ENCODE results near the gene TSKS. TPM values are rescaled to one million over a fixed set of nuclear protein-coding genes. Genes with fewer than 3 reads are reported as not detected.

The TSKS gene
- total RNA-seq, 1 experiment from 2014 or later: 0.76 TPM

GRCh38 chr19:49744946-49745381 is 18.1 kb downstream of the TSKS start:
- intact Hi-C loops (cut with micrococcal nuclease): no loop called here
- RAD21 ChIA-PET (ENCODE audit: low non-redundant PET in 1 of 2, low total read pairs in 2 of 2, uncharacterized antibody in 2 of 2, unreplicated experiment in 2 of 2): no interaction called here
- no peak for ATAC-seq
- CTCF ChIA-PET: no interaction called here
- H3K27me3 ChIP-seq (ENCODE audit: insufficient read depth, low read length): no peaks in the 10 kb centered on the region
- no peaks in the 10 kb centered on the region for H4K20me1 ChIP-seq (ENCODE audit: insufficient read depth)
- no peak for TF ChIP-seq YY1 (IDR thresholded peaks at IDR 0.05; ENCODE audit: extremely low read depth, insufficient replicate concordance, low read depth, low read length)
- TF ChIP-seq SRF (IDR thresholded peaks at IDR 0.05; ENCODE audit: low read depth): peak; percentile 58; the same call in 1 of the 2 replicates
- POLR2A ChIA-PET: no interaction called here
- no peak overlapping the region for H3K9ac ChIP-seq (ENCODE audit: low read length)
- no peaks in the 10 kb centered on the region for H3K9me3 ChIP-seq (ENCODE audit: control insufficient read depth in 1 of 2, insufficient read depth in 1 of 2, low read depth in 1 of 2, low read length in 2 of 2)
- H3K4me3 ChIP-seq (replicated peaks in 1 of 2; ENCODE audit: low read depth in 1 of 2, low read length in 2 of 2): no peak overlapping the region
- H3K36me3 ChIP-seq (ENCODE audit: control insufficient read depth in 1 of 2, insufficient read depth in 2 of 2, low read length in 2 of 2): no peaks in the 10 kb centered on the region
- no peak overlapping the region for H3K4me2 ChIP-seq (ENCODE audit: low read length)
- peak overlapping the region; percentile 30; the same call in 1 of the 2 replicates for H3K27ac ChIP-seq (ENCODE audit: low read depth, low read length)
- H3K79me2 ChIP-seq (ENCODE audit: insufficient read depth, low read length): no peaks in the 10 kb centered on the region
- BruUV-seq (replicated peaks): no TSS peak
- DNase-seq (ENCODE audit: low read depth, low spot score): no peak
- H3K4me1 ChIP-seq (ENCODE audit: control insufficient read depth in 1 of 2, insufficient read depth in 2 of 2, low read length in 2 of 2): peaks cover 4 to 18% of the 10 kb centered on the region in 2 experiments; a peak in 3 of 4 replicates
- no peaks in the 10 kb centered on the region for H3K9me2 ChIP-seq (ENCODE audit: insufficient read depth)
- no peak overlapping the region for H2AFZ ChIP-seq (ENCODE audit: low read depth, low read length, poor library complexity, severe bottlenecking)

GRCh38 chr19:49741210-49741844 is 21.8 kb downstream of the TSKS start:
- Histone ChIP-seq H3K4me2 (ENCODE audit: low read length) (no peak overlapping the region), H3K79me2 (ENCODE audit: insufficient read depth, low read length) (no peaks in the 10 kb centered on the region), H3K9me2 (ENCODE audit: insufficient read depth) (no peaks in the 10 kb centered on the region), H3K4me3 (replicated peaks in 1 of 2; ENCODE audit: low read depth in 1 of 2, low read length in 2 of 2) (no peak overlapping the region), H3K36me3 (ENCODE audit: control insufficient read depth in 1 of 2, insufficient read depth in 2 of 2, low read length in 2 of 2) (no peaks in the 10 kb centered on the region), H3K27ac (ENCODE audit: low read depth, low read length) (no peak overlapping the region), H3K27me3 (ENCODE audit: insufficient read depth, low read length) (no peaks in the 10 kb centered on the region), H2AFZ (ENCODE audit: low read depth, low read length, poor library complexity, severe bottlenecking) (no peak overlapping the region), H3K9me3 (ENCODE audit: control insufficient read depth in 1 of 2, insufficient read depth in 1 of 2, low read depth in 1 of 2, low read length in 2 of 2) (no peaks in the 10 kb centered on the region), H3K4me1 (ENCODE audit: control insufficient read depth in 1 of 2, insufficient read depth in 2 of 2, low read length in 2 of 2) (peaks cover 4 to 12% of the 10 kb centered on the region in 2 experiments; a peak in 3 of 4 replicates), H4K20me1 (ENCODE audit: insufficient read depth) (no peaks in the 10 kb centered on the region), H3K9ac (ENCODE audit: low read length) (no peak overlapping the region)
- no peak for DNase-seq (ENCODE audit: low read depth, low spot score)
- ChIA-PET CTCF (no interaction called here), RAD21 (ENCODE audit: low non-redundant PET in 1 of 2, low total read pairs in 2 of 2, uncharacterized antibody in 2 of 2, unreplicated experiment in 2 of 2) (no interaction called here), POLR2A (no interaction called here)
- no TSS peak for BruUV-seq (replicated peaks)
- intact Hi-C loops (cut with micrococcal nuclease): no loop called here
- no peak for TF ChIP-seq TCF7L2 (IDR thresholded peaks at IDR 0.05; ENCODE audit: borderline replicate concordance, extremely low read depth, insufficient read depth, insufficient read length)
- no peak for TF ChIP-seq EZH2 (IDR thresholded peaks at IDR 0.05)
- no peak for TF ChIP-seq POLR2A (IDR thresholded peaks at IDR 0.05; ENCODE audit: borderline replicate concordance, extremely low read depth, insufficient read depth, insufficient read length)
- TF ChIP-seq ELF1 (IDR thresholded peaks at IDR 0.05; ENCODE audit: borderline replicate concordance, low read depth): no peak
- no peak for ATAC-seq
